ENCODE data around the gene PAMR1. TPM values are rescaled to one million over a fixed set of nuclear protein-coding genes. Genes with fewer than 3 reads are reported as not detected.

Gene PAMR1
- total RNA-seq, 4 donors from 2014 or later = 0.49 to 3.2 (median 1.4) TPM

DNA sequence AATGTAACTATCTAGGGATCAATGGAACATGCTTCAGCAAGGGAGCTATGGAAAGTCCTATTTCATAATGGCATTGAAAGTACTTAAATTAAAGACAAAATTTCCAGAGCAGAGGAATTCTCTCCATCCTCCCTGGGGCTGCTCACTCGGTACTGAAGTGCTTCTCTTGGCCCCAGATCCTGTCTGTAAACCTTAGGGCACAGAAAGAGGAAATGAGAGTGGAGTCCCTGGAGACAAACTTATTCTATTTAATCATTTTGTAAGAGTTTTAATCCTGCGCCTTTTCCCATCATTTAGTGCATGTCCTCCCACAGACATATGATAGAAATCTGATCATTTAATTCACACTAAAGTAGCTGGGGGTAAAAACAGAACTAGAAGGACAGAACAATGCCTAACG lies 20.9 kb upstream of the PAMR1 start:
- no peak for TF ChIP-seq CTCF (IDR thresholded peaks at IDR 0.05 in 4 of 5, conservative IDR thresholded peaks at IDR 0.05 in 1 of 5)
- H3K36me3 ChIP-seq = no peaks in the 10 kb centered on the region
- H3K4me1 ChIP-seq = peaks cover 0 to 5% of the 10 kb centered on the region in 2 donors
- H3K27me3 ChIP-seq = no peaks in the 10 kb centered on the region
- no peak overlapping the region for H3K4me3 ChIP-seq
- no peak overlapping the region for H3K27ac ChIP-seq
- intact Hi-C loops (cut with DNase I; ENCODE audit: low total_unique reads) (no loop called here), in situ Hi-C loops (cut with MboI; ENCODE audit: low sequenced_read_pairs in 4 of 4) (no loop called here)
- no peaks in the 10 kb centered on the region for H3K9me3 ChIP-seq
- no peak for DNase-seq
- no peak for ATAC-seq

DNA sequence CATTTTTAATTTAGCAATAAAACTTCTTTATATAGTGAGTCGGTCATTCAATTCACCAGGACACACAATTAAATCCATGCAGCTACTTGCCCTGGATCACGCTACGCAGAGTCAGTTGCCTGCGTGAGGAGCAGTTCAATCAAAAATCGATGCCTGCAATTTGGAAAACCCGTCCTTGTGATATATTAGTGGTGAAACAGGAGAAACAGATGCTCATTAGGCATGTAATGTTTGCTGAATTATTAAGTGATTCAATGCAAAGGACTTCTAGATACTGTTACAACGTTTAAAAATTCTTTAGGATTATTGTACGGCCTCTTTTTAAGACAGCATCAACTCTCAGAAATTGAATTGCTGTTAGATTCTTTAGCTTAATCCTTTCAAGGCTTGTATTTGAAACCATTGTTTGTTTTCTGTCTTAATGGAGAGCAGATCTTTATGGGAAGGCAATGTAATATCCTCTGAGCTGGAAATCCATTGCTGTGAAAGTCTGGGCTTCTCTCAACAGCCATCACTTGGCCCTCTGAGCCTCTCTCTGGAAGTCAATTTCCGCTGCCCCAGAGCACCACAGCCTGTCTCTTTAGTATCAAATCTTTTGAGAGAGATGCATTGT lies 20.1 kb upstream of the PAMR1 start:
- no peaks in the 10 kb centered on the region for H3K36me3 ChIP-seq
- ATAC-seq (no peak), DNase-seq (no peak)
- H3K4me1 ChIP-seq = peaks cover 0 to 5% of the 10 kb centered on the region in 2 donors
- no peak overlapping the region for H3K27ac ChIP-seq
- intact Hi-C loops (cut with DNase I; ENCODE audit: low total_unique reads) = no loop called here
- H3K9me3 ChIP-seq = no peaks in the 10 kb centered on the region
- H3K4me3 ChIP-seq = no peak overlapping the region
- H3K27me3 ChIP-seq = no peaks in the 10 kb centered on the region
- no peak for TF ChIP-seq CTCF (IDR thresholded peaks at IDR 0.05 in 4 of 5, conservative IDR thresholded peaks at IDR 0.05 in 1 of 5)
- TF ChIP-seq POLR2A (IDR thresholded peaks at IDR 0.05) = no peak
- in situ Hi-C loops (cut with MboI; ENCODE audit: low sequenced_read_pairs in 4 of 4) = no loop called here

DNA sequence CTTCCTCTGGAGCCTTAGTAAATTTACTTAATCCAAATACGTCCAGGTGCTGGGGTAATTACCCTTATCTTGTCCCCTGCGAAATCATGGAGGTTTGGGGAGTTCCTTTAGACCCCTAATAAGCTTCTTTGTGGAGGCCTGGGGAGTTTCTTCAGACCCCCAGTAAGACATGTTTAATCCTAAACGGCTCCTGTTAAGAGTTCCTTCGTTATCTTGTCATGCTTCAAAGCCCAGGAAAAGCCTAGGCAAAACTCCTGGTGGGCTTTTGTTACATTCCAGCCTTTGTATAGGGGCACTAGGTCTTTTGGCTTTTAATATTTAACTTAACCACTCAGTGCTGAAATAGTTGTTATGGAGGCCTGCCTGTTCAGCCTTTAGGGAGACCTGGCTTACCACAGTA lies 18.1 kb upstream of the PAMR1 start:
- no peak overlapping the region for H3K27ac ChIP-seq
- no peak for TF ChIP-seq CTCF (IDR thresholded peaks at IDR 0.05 in 4 of 5, conservative IDR thresholded peaks at IDR 0.05 in 1 of 5)
- no peaks in the 10 kb centered on the region for H3K9me3 ChIP-seq
- no peaks in the 10 kb centered on the region for H3K27me3 ChIP-seq
- no peak for DNase-seq
- intact Hi-C loops (cut with DNase I; ENCODE audit: low total_unique reads) = no loop called here
- in situ Hi-C loops (cut with MboI; ENCODE audit: low sequenced_read_pairs in 4 of 4) = no loop called here
- ATAC-seq = no peak
- H3K4me1 ChIP-seq = peaks cover 0 to 5% of the 10 kb centered on the region in 2 donors
- H3K4me3 ChIP-seq = no peak overlapping the region
- H3K36me3 ChIP-seq = no peaks in the 10 kb centered on the region

DNA sequence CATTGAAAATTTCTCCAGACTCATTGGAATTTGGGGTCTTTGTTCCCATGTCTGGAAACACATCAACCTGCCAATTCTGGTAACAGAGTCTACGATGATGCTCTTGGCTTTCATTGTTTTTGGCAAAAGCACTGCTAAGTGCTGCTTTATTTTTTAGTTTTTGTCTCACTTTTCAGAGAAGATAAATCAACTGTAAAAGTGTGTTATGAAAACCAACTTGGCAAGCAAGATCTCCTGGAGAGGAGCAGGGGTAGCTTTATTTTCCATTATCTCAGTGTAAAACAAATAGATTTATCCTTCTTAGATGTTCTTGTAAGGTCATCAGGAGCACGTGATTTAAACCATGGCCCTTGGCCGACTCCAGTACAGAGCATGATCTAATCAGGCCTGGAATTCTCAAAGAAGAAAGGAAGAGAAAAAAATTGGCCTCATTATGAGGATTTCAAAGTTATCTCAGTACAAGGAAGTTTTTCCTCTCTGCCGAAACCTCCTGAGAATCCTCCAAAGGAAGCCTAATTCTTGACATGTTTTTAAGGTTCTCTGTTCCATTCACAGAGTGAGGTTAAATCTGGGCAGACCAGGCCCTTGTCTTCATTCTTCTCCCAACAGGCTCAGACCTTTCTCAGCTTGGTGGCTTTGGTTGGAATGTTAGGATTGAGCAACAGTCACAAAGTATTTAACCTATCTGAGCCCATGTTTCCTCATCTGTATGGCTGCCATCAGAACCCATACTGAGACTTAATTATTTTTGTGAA lies 16.4 kb upstream of the PAMR1 start:
- no peaks in the 10 kb centered on the region for H3K9me3 ChIP-seq
- no peaks in the 10 kb centered on the region for H3K27me3 ChIP-seq
- H3K4me1 ChIP-seq = peaks cover 0 to 5% of the 10 kb centered on the region in 2 donors
- intact Hi-C loops (cut with DNase I; ENCODE audit: low total_unique reads) (no loop called here), in situ Hi-C loops (cut with MboI; ENCODE audit: low sequenced_read_pairs in 4 of 4) (no loop called here)
- ATAC-seq (peak; percentile 66 to 76), DNase-seq (peak; percentile 15 to 56)
- H3K4me3 ChIP-seq = no peak overlapping the region
- no peak for TF ChIP-seq POLR2A (IDR thresholded peaks at IDR 0.05)
- TF ChIP-seq CTCF (IDR thresholded peaks at IDR 0.05 in 4 of 5, conservative IDR thresholded peaks at IDR 0.05 in 1 of 5) = no peak
- H3K36me3 ChIP-seq = no peaks in the 10 kb centered on the region
- H3K27ac ChIP-seq = peak overlapping the region in 3 of 4 donors; percentile 31 to 47 (median 43)
